Psoas muscle (tissue), 8 donors: ENCODE data around the gene ZNF554. TPM values are rescaled to one million over a fixed set of nuclear protein-coding genes. Genes with fewer than 3 reads are reported as not detected.

Experiments
- ATAC-seq, 4 donors: fragments of 200-7000 bp; cut with Tn5 transposase; one replicate each; pipeline ENCODE4 v1.9.1; 2020; ENCODE audit warnings: moderate library complexity in 3 of 4, mild to moderate bottlenecking in 2 of 4
- DNase-seq, 2 donors: peaks; one replicate each; pipeline ENCODE4 v3.0.0-alpha.2; 2020
- H3K27ac ChIP-seq: fragments of 200-600 bp; one replicate; pipeline ENCODE4 v1.8.0; 2022
- H3K27me3 ChIP-seq, 3 donors: fragments of 200-600 bp in 1 of 3; one replicate each; pipeline versions ENCODE4 v1.6.1 to v1.8.0; 2013 to 2022; ENCODE audit warnings: low read length in 2 of 3, mild to moderate bottlenecking in 2 of 3, moderate library complexity in 1 of 3; ENCODE audit not compliant: insufficient read depth in 3 of 3
- H3K36me3 ChIP-seq, 2 donors: fragments of 200-600 bp in 1 of 2; one replicate each; pipeline versions ENCODE4 v1.6.1 to v1.8.0; 2013 to 2022; ENCODE audit warnings: low read depth in 1 of 2, mild to moderate bottlenecking in 1 of 2, moderate library complexity in 1 of 2; ENCODE audit not compliant: insufficient read depth in 1 of 2
- H3K4me1 ChIP-seq: fragments of 200-600 bp; one replicate; pipeline ENCODE4 v1.8.0; 2022
- H3K4me3 ChIP-seq: fragments of 200-600 bp; one replicate; pipeline ENCODE4 v1.8.0; 2022; ENCODE audit warnings: mild to moderate bottlenecking
- H3K9me3 ChIP-seq: fragments of 200-600 bp; one replicate; pipeline ENCODE4 v1.8.0; 2022
- CTCF ChIP-seq: fragments of 200-600 bp; IDR thresholded peaks from one replicate; pipeline ENCODE4 v1.8.0; 2022; ENCODE audit warnings: antibody characterized with exemption
- WGBS, 3 donors: extraction: QIAGEN DNeasy Blood & Tissue Kit; methylation state at CpG; one replicate each; pipeline versions ENCODE4 v1.1.6 to v1.1.7; 2013; 5-methylcytosine and 5-hydroxymethylcytosine counted together
- intact Hi-C, 2 donors: fragments of 100-400 bp; cut with DNase I; formaldehyde crosslinking; loops; one replicate each; pipeline versions ENCODE4 v1.11.0 to v1.14.2; 2022
- polyA plus RNA-seq, 3 donors: library from polyadenylated mRNA; stranded (reverse); fragments of 200-250 nt; gene quantifications; one replicate each; pipeline ENCODE4 v1.2.3, GENCODE V29; 2013
- total RNA-seq, 4 donors: library from RNA; stranded (reverse); fragmentation: NEBNext Ultra II Directional in 2 of 4; extraction: Animal tissue kit (Norgen Biotek cat#: 25700) in 2 of 4; gene quantifications; one replicate each; pipeline versions ENCODE4 v1.2.1 to v1.2.4, GENCODE V29; 2021 to 2023
- donor health status: healthy with polysubstance abuse.
- donor health status: DM: no; HTN: no; CAD: no; lungs with moderate emphysema.
- donor health status: Bipolar disorder and iron deficiency.
- donor health status: healthy.
- donor health status: DM: yes; HTN: yes; CAD: no.
- donor health status: DM: no; HTN: no; CAD: no.
- donor health status: DM: no; HTN: no; CAD: no.
- donor health status: DM: yes; HTN: yes; CAD: no.

Gene ZNF554
- total and polyA plus RNA-seq, 7 donors = 1.8 to 6.5 (median 4.0) TPM

GRCh38 chr19:2783781-2784145, 35.9 kb upstream of the ZNF554 start:
- no peak for ATAC-seq
- peak overlapping the region; percentile 97 for H3K27ac ChIP-seq

GRCh38 chr19:2785244-2785997, 34.2 kb upstream of the ZNF554 start, which contains the start of gene THOP1:
Gene THOP1 (plus strand): TSS chr19:2785503. CDS start chr19:2785663, 160 bp downstream.
- H3K9me3 ChIP-seq = no peaks in the 10 kb centered on the region
- H3K27me3 ChIP-seq = no peaks in the 10 kb centered on the region
- peak within 1 kb of the TSS; percentile 93 for H3K4me3 ChIP-seq
- 0% methylated on average over 57 to 78 of the region's 78 CpGs for WGBS, 3 donors
- ATAC-seq (peak; percentile 87 to 91 (median 88)), DNase-seq (peak; percentile 99 to 100)
- intact Hi-C loops = no loop called here
- H3K36me3 ChIP-seq = peaks cover 0 to under 1% of the 10 kb centered on the region in 2 donors
- TF ChIP-seq CTCF = no peak
- peaks cover 40% of the 10 kb centered on the region for H3K4me1 ChIP-seq
- peak within 1 kb of the TSS; percentile 97 for H3K27ac ChIP-seq

More at GRCh38 chr19:2783781-2784145, 35.9 kb upstream of the ZNF554 start:
- H3K9me3 ChIP-seq = no peaks in the 10 kb centered on the region
- H3K27me3 ChIP-seq = no peaks in the 10 kb centered on the region
- 58 to 68% (median 65%) methylated on average over 7 of the region's 7 CpGs for WGBS, 3 donors
- intact Hi-C loops = no loop called here
- peaks cover 52% of the 10 kb centered on the region for H3K4me1 ChIP-seq
- peak overlapping the region; percentile 93 for H3K4me3 ChIP-seq
- H3K36me3 ChIP-seq = no peaks in the 10 kb centered on the region
- no peak for TF ChIP-seq CTCF
- DNase-seq = no peak

- 83 to 84% (median 84%) methylated on average over 8 of the region's 8 CpGs for WGBS, 3 donors
- intact Hi-C loops = no loop called here
- no peak for ATAC-seq
- Histone ChIP-seq H3K4me3 (no peak overlapping the region), H3K9me3 (no peaks in the 10 kb centered on the region), H3K36me3 (peaks cover 0 to 12% of the 10 kb centered on the region in 2 donors), H3K4me1 (peaks cover 23% of the 10 kb centered on the region), H3K27ac (no peak overlapping the region), H3K27me3 (no peaks in the 10 kb centered on the region)
- DNase-seq = no peak
- TF ChIP-seq CTCF = no peak
Measured at GRCh38 chr19:2787115-2787514, 32.6 kb upstream of the ZNF554 start.

GRCh38 chr19:2788237-2788636, 31.4 kb upstream of the ZNF554 start:
- TF ChIP-seq CTCF = no peak
- Histone ChIP-seq H3K27me3 (no peaks in the 10 kb centered on the region), H3K4me1 (peaks cover 18% of the 10 kb centered on the region), H3K36me3 (peaks cover 0 to 15% of the 10 kb centered on the region in 2 donors), H3K27ac (no peak overlapping the region), H3K4me3 (no peak overlapping the region), H3K9me3 (no peaks in the 10 kb centered on the region)
- intact Hi-C loops = no loop called here
- 76 to 84% (median 77%) methylated on average over 5 of the region's 5 CpGs for WGBS, 3 donors
- ATAC-seq = no peak
- DNase-seq = no peak
